Activated T-cell treated with anti-CD3 and anti-CD28 coated beads, Interleukin-2, amount 50 U/mL, for 4 hours (primary cell): ENCODE data around the gene FANK1. TPM values are rescaled to one million over a fixed set of nuclear protein-coding genes. Genes with fewer than 3 reads are reported as not detected.
"Not testable (repeated sequence)": the region's sequence is repeated elsewhere in the genome, so short reads cannot be mapped to it uniquely, and the experiment has no call there.

Experiments
- ATAC-seq, 2 donors: fragments of 200-7000 bp; cut with Tn5 transposase; one replicate each; pipeline ENCODE4 v1.10.0; 2021
- DNase-seq: peaks from one replicate; pipeline ENCODE4 v3.0.0-alpha.2; 2020
- H3K27me3 Mint-ChIP-seq: one replicate; pipeline ENCODE4 v1.8.0; 2021; ENCODE audit warnings: low read depth, mixed read lengths
- H3K36me3 Mint-ChIP-seq: one replicate; pipeline ENCODE4 v1.8.0; 2022; ENCODE audit warnings: mixed read lengths; ENCODE audit not compliant: insufficient read depth
- H3K4me1 Mint-ChIP-seq: one replicate; pipeline ENCODE4 v1.8.0; 2021; ENCODE audit warnings: low read depth, mixed read lengths
- H3K4me3 Mint-ChIP-seq: one replicate; pipeline ENCODE4 v1.8.0; 2021; ENCODE audit warnings: mild to moderate bottlenecking, moderate library complexity, mixed read lengths
- H3K9me3 Mint-ChIP-seq: one replicate; pipeline ENCODE4 v1.8.0; 2021; ENCODE audit warnings: mixed read lengths
- total RNA-seq, 3 donors: library from RNA; stranded (reverse); gene quantifications; one replicate each; pipeline ENCODE4 v1.2.1, GENCODE V29; 2021

The FANK1 gene
- total RNA-seq, 3 donors from 2014 or later = 0.37 to 0.71 (median 0.66) TPM

DNA sequence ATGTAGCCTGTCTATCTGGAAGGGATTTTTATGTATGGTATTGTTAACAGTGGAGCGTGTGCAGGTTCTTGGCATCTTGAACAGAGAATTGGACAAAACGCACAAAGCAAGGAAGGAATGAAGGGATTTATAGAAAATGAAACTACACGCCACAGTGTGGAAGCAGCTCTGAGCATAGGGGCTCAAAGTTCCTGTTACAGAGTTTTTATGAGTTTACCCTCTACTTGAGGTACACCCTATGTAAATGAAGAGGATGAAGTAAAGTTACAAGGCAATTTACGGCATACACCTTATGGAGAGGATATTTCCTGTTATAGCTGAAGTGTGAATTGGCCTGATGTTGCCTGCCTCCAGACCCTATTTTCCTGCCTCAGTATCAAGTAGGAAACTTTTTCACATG, 33.3 kb downstream of the FANK1 start:
- DNase-seq = no peak

DNA sequence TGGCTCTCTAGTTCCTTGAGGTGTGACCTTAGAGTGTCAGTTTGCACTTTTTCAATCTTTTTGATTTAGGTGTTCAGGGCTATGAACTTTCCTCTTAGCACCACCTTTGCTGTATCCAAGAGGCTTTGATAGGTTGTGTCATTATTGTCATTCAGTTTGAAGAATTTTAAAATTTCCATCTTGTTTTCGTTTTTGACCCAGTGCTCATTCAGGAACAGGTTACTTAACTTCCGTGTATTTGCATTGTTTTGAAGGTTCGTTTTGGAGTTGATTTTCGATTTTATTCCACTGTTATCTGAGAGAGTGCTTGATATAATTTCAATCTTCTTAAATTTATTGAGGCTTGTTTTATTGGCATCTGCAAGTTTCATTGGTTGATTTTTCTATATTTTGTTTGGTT, 37.3 kb downstream of the FANK1 start:
- peaks cover 1% of the 10 kb centered on the region for H3K4me1 Mint-ChIP-seq
- DNase-seq = no peak

More for the DNA sequence above, 33.3 kb downstream of the FANK1 start:
- Mint-ChIP-seq H3K4me1 (no peaks in the 10 kb centered on the region), H3K4me3 (no peak overlapping the region), H3K9me3 (peaks cover 4% of the 10 kb centered on the region), H3K27me3 (peaks cover 13% of the 10 kb centered on the region), H3K36me3 (no peaks in the 10 kb centered on the region)
- no peak for ATAC-seq

DNA sequence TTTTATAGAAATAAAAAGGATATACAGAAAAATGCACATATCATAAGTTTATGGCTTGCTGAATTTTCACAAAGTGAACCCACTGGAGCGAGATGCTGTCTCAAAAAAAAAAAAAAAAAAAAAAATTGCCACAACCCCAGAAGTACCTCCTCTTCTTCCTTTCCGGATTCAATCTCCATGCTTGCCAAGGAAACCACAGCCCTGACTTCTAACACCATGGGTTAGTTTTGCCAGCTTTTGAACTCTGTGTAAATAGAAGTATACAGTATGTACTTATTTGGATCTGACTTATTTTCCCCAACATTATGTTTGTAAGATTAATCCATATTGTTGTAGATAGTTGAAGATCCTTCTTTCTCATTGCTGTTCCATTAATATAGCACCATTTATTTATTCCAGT, 40.0 kb downstream of the FANK1 start:
- DNase-seq (no peak), ATAC-seq (no peak)
- Mint-ChIP-seq H3K9me3 (peaks cover 4% of the 10 kb centered on the region), H3K4me3 (no peak overlapping the region), H3K27me3 (peaks cover 30% of the 10 kb centered on the region), H3K36me3 (no peaks in the 10 kb centered on the region), H3K4me1 (peaks cover 1% of the 10 kb centered on the region)

More for the DNA sequence above, 37.3 kb downstream of the FANK1 start:
- no peak for ATAC-seq
- H3K27me3 Mint-ChIP-seq = peaks cover 28% of the 10 kb centered on the region
- H3K36me3 Mint-ChIP-seq = no peaks in the 10 kb centered on the region
- H3K9me3 Mint-ChIP-seq = peaks cover 4% of the 10 kb centered on the region
- H3K4me3 Mint-ChIP-seq = no peak overlapping the region

DNA sequence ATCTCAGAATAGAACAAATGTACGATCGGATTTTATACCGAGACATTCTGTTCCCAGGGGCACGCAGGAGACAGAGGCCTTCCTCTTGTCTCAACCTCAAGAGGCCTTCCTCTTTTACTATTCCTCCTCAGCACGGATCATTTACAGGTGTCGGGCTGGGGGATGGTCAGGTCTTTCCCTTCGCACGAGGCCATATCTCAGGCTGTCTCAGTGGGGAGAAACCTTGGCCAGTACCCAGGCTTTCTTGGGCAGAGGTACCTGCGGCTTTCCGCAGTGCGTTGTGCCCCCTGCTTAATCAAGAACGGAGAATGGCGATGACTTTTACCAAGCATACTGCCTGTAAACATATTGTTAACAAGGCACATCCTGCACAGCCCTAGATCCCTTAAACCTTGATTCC, 44.2 kb downstream of the FANK1 start:
- Mint-ChIP-seq H3K9me3 (peaks cover 8% of the 10 kb centered on the region), H3K4me3 (no peak overlapping the region), H3K4me1 (peaks cover 1% of the 10 kb centered on the region), H3K27me3 (peaks cover 12% of the 10 kb centered on the region), H3K36me3 (no peaks in the 10 kb centered on the region)
- ATAC-seq (no peak), DNase-seq (no peak)

DNA sequence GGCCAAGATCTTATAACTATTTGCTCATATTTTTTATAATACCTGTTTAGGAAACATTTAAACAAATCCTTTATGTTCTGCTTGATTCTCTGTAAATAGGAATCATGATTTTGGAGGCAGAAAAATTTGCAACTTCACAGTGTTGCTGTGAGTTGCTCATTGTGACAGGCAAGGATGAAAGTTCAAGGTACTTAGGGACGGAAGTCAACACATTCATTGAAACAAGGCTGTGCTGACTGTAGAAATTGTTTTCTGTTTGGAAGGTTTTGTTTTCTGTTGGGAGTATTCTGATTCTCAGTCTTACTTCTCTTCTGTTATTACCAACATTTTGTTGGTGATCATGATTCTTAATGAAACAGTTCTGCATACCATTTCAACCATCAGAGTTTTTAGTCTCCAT, 54.9 kb downstream of the FANK1 start:
- Mint-ChIP-seq H3K27me3 (no peaks in the 10 kb centered on the region), H3K4me3 (no peak overlapping the region), H3K9me3 (peaks cover 13% of the 10 kb centered on the region), H3K4me1 (no peaks in the 10 kb centered on the region), H3K36me3 (no peaks in the 10 kb centered on the region)
- ATAC-seq (no peak), DNase-seq (no peak)

DNA sequence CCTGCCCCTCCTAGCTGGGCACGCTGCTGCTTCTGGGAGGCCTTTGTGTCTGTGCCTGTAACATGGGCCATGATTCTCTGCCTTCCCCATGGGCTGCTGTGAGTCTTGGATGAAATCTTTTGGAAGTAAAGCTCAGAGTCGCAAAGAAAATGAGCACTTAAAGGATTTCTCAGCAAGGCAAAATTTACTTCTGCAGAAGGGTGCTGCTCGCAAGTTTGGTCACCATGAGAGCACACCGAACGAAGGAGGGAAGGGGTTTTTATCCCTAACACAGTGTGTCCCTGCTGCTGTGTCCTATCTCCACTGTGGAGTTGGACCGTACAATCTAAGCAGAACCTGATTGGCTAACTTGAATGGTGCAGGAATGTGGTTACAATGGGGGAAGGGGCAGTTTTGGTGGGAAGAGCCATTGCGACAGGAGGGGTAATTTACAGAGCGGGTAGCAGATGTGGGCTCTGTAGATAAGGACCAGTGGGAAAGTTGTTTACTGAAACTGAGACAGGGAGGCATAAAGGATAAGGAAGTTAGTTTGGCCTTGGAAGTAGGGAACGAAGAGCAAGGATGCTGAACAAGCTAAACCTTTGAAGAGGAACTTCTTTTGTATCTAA, 57.5 kb downstream of the FANK1 start:
- DNase-seq = no peak
- Mint-ChIP-seq H3K9me3 (peaks cover 13% of the 10 kb centered on the region), H3K4me1 (no peaks in the 10 kb centered on the region), H3K27me3 (peaks cover 3% of the 10 kb centered on the region), H3K36me3 (no peaks in the 10 kb centered on the region), H3K4me3 (no peak overlapping the region)
- ATAC-seq = no peak

DNA sequence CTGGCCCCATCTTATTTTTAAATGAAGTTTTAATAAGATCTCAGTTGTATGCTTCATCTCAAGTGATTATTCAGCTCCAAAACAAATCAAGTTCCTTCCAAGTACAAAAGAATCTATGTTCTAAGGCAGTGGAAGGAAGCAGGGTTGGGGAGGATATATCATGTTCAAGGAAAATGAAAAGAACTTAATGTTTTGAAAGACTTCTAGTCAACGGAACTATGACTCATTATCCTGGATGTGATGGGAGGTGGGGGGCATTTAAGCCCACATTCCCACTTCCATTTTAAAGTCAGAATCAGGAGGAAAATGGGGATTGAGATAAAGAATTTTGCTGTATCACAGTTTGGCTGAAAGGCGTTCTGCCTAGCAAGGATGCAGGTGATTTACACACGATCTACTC, 59.4 kb downstream of the FANK1 start:
- ATAC-seq (no peak), DNase-seq (no peak)
- H3K4me3 Mint-ChIP-seq = no peak overlapping the region
- H3K27me3 Mint-ChIP-seq = peaks cover 3% of the 10 kb centered on the region
- H3K4me1 Mint-ChIP-seq = no peaks in the 10 kb centered on the region
- peaks cover 13% of the 10 kb centered on the region for H3K9me3 Mint-ChIP-seq
- H3K36me3 Mint-ChIP-seq = no peaks in the 10 kb centered on the region

DNA sequence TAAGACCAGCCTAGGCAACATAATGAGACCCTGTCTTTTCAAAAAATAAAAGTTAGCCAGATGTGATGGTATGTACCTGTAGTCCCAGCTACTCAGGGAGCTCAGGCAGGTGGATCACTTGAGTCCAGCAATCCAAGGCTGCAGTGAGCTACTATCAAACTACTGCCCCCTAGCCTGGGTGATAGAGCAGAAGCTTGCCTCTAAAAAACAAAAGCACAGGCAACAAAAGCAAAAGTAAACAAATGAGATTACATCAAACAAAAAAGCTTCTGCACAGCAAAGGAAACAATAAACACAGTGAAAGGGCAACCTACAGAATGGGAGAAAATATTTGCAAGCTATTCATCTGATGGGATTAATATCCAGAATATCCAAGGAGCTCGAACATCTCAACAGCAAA, 65.4 kb downstream of the FANK1 start:
- ATAC-seq (no peak), DNase-seq (no peak)
- Mint-ChIP-seq H3K36me3 (no peaks in the 10 kb centered on the region), H3K9me3 (no peaks in the 10 kb centered on the region), H3K4me1 (no peaks in the 10 kb centered on the region), H3K27me3 (peaks cover 3% of the 10 kb centered on the region), H3K4me3 (no peak overlapping the region)

DNA sequence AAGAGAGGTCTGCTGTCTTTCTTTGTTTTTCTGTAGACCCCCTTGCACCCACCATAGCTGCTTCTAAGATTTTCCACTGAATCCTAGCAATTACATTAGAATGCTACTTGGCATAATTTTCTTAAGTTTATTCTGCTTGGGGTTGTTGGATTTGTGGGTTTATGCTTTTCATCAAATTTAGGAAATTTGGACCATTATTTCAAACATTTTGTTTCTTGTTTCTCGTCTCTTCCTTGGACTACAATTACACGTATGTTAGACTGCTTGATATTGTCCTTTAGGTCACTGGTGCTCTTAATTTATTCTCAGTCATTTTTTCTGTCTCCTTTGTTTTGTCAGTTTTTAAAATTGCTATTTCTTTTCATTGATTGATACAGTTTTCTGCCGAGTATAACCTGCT, 65.8 kb downstream of the FANK1 start:
- H3K4me3 Mint-ChIP-seq = no peak overlapping the region
- no peaks in the 10 kb centered on the region for H3K36me3 Mint-ChIP-seq
- H3K27me3 Mint-ChIP-seq = peaks cover 3% of the 10 kb centered on the region
- H3K4me1 Mint-ChIP-seq = no peaks in the 10 kb centered on the region
- no peak for ATAC-seq
- DNase-seq = no peak
- no peaks in the 10 kb centered on the region for H3K9me3 Mint-ChIP-seq

DNA sequence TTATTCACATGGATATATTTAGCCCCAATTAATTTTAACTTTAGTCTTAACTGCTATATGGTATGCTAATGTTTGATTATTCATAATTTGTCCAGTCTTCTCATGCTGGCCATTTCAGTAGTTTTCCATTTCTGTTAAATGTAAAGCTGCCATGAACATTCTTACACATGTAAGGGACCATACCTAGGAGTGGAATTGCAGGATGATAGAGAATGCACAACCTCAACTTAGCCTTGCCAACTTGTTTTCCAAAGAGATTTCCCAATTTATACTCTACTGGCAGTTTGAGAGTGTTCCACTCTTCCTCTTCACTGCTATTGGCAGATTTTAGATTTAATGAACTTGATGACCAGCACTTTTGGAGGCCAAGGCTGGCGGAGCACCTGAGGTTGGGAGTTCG, 68.2 kb downstream of the FANK1 start:
- H3K9me3 Mint-ChIP-seq = no peaks in the 10 kb centered on the region
- ATAC-seq = no peak
- no peaks in the 10 kb centered on the region for H3K36me3 Mint-ChIP-seq
- no peaks in the 10 kb centered on the region for H3K4me1 Mint-ChIP-seq
- no peak for DNase-seq
- peaks cover 3% of the 10 kb centered on the region for H3K27me3 Mint-ChIP-seq
- H3K4me3 Mint-ChIP-seq = no peak overlapping the region

DNA sequence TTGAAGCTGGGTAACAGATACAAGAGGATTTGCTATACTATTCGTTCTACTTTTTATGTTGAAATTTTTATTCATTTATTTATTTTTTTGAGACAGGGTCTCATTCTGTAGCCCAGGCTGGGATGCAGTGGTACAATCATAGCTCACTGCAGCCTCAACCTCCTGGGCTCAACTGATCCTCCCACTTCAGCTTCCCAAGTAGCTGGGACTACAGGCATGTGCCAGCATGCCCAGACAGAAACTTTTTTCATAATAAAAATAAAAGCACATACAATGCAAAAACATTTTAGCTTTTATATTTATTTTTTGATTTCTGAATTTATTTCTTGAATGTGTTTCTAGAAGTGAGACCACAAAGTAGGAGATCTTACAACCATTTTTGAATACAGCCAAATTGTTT, 71.2 kb downstream of the FANK1 start:
- no peak overlapping the region for H3K4me3 Mint-ChIP-seq
- no peaks in the 10 kb centered on the region for H3K4me1 Mint-ChIP-seq
- no peaks in the 10 kb centered on the region for H3K36me3 Mint-ChIP-seq
- DNase-seq = no peak
- H3K9me3 Mint-ChIP-seq = peaks cover 5% of the 10 kb centered on the region
- H3K27me3 Mint-ChIP-seq = peaks cover 3% of the 10 kb centered on the region
- no peak for ATAC-seq

DNA sequence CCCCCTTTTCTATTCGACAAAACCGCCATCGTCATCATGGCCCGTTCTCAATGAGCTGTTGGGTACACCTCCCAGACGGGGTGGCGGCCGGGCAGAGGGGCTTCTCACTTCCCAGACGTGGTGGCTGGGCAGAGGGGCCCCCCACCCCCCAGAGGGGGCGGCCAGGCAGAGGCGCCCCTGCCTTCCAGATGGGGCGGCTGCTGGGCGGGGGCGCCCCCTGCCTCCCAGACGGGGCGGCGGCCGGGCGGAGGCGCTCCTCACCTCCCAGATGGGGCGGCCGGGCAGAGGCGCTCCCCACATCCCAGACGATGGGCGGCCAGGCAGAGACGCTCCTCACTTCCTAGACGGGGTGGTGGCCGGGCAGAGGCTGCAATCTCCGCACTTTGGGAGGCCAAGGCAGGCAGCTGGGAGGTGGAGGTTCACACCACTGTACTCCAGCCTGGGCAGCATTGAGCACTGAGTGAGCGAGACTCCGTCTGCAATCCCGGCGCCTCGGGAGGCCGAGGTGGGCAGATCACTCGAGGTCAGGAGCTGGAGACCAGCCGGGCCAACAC, 73.8 kb downstream of the FANK1 start:
- ATAC-seq, H3K27me3 Mint-ChIP-seq, H3K4me1 Mint-ChIP-seq, DNase-seq, H3K9me3 Mint-ChIP-seq, H3K4me3 Mint-ChIP-seq, H3K36me3 Mint-ChIP-seq: not testable (repeated sequence)

DNA sequence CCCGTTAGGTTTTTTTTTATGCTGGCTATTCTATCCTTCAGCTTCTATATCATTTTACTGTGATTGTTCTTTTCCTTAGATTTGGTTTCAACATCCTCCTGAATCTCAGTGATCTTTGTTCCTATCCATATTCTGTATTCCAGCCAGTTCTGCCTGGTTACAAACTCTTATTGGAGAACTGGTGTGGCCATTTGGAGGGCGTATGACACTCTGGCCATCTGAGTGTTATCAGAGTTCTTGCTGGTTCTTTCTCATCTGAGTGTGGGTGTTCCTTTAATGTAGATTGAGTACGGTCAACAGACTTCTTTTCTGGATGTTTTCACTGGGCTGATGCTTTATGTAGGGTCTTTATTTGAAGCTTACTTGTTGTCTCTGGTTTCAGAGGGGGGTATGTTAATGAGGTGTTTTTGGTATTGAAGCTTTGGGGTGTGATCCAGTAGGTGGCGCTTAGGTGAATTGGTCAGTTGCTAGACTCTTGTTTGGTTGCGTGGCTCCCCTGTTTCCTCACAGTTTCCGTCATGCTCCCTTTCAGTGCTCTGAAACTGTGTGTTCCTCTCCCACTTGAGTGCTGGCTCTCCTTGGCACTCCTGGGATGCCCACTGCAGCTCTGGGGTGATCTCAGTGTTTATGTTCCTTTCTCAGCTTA, 80.7 kb downstream of the FANK1 start:
- H3K4me1 Mint-ChIP-seq = no peaks in the 10 kb centered on the region
- no peaks in the 10 kb centered on the region for H3K9me3 Mint-ChIP-seq
- H3K36me3 Mint-ChIP-seq = no peaks in the 10 kb centered on the region
- H3K27me3 Mint-ChIP-seq = peaks cover 3% of the 10 kb centered on the region
- DNase-seq (no peak), ATAC-seq (no peak)
- H3K4me3 Mint-ChIP-seq = no peak overlapping the region

DNA sequence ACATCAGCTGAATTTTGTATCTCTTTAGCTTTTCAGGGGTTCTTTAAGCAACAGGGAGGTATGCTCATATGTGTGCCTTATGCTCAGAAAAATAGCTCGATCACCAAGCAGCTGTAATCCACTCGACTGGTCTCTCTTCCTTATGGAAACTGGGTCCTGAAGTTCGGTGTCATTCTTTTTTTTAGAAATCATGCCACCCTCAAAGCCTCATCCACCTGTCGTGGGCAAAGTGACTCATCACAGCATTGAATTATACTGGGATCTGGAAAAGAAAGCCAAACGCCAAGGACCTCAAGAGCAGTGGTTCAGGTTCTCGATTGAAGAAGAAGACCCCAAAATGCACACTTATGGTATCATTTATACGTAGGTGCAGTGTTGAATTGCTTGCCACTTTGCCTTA, 83.6 kb downstream of the FANK1 start:
- Mint-ChIP-seq H3K4me3 (no peak overlapping the region), H3K4me1 (no peaks in the 10 kb centered on the region), H3K36me3 (no peaks in the 10 kb centered on the region), H3K9me3 (no peaks in the 10 kb centered on the region), H3K27me3 (peaks cover 2% of the 10 kb centered on the region)
- ATAC-seq (no peak), DNase-seq (no peak)

DNA sequence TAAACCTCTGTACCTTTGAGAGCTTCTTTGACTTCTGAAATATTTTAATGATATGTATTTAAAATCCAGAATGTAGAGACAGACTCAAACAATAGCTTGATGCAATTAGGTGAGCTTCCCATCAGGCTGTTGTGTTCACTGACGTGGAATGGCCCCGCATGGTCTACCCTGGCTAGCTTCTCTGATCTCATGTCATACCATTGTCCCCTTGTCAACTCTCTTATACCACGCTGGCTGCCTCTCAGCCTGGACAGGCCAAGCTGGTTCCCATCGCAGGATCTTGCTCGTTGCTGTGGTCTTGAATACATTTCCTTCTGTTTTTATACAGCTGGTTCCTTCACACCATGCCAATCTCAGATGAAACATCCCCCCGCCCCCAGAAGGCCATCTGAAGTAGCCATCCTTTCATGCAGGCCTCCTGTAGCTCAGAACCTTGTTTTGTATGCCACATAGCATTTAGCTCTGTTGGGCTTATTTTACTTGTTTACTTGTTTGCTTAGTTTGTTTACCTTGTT, 84.2 kb downstream of the FANK1 start:
- no peak for DNase-seq
- no peaks in the 10 kb centered on the region for H3K36me3 Mint-ChIP-seq
- H3K9me3 Mint-ChIP-seq = no peaks in the 10 kb centered on the region
- ATAC-seq = no peak
- peaks cover 2% of the 10 kb centered on the region for H3K27me3 Mint-ChIP-seq
- no peaks in the 10 kb centered on the region for H3K4me1 Mint-ChIP-seq
- H3K4me3 Mint-ChIP-seq = no peak overlapping the region
